Sigmoid colon (tissue), 7 donors: ENCODE results near the gene PTPN13. TPM values are rescaled to one million over a fixed set of nuclear protein-coding genes. Genes with fewer than 3 reads are reported as not detected.

Experiments used
- DNase-seq: peaks from one replicate; pipeline ENCODE4 v3.0.0-alpha.2; 2019
- H3K27ac ChIP-seq, 4 donors: fragments of 200-600 bp; sonication (generic); one replicate each; pipeline ENCODE4 v1.5.1; 2016 to 2019; ENCODE audit warnings: mild to moderate bottlenecking in 1 of 4
- H3K27me3 ChIP-seq, 3 donors: fragments of 200-600 bp; sonication (generic); one replicate each; pipeline ENCODE4 v1.5.1; 2019; ENCODE audit warnings: mild to moderate bottlenecking in 1 of 3
- H3K36me3 ChIP-seq, 4 donors: fragments of 200-600 bp; sonication (generic); one replicate each; pipeline ENCODE4 v1.5.1; 2016 to 2019
- H3K4me1 ChIP-seq, 4 donors: fragments of 200-600 bp; sonication (generic); one replicate each; pipeline ENCODE4 v1.5.1; 2017 to 2019
- H3K4me3 ChIP-seq, 4 donors: fragments of 200-600 bp; sonication (generic); one replicate each; pipeline ENCODE4 v1.5.1; 2017 to 2019; ENCODE audit warnings: mild to moderate bottlenecking in 2 of 4, moderate library complexity in 1 of 4
- H3K9me3 ChIP-seq, 4 donors: fragments of 200-600 bp in 3 of 4; sonication (generic) in 3 of 4; one replicate each; pipeline versions ENCODE4 v1.5.1 to v1.6.1; 2013 to 2019
- EP300 ChIP-seq, 4 donors: sonication (generic); formaldehyde crosslinking; IDR thresholded peaks; one replicate each; pipeline ENCODE4 v1.6.1; 2017; ENCODE audit warnings: antibody characterized with exemption in 4 of 4
- POLR2A ChIP-seq, 2 donors: fragments of 450-650 bp; IDR thresholded peaks; one replicate each; pipeline ENCODE4 v1.6.1; 2016; ENCODE audit warnings: antibody characterized with exemption in 2 of 2, mild to moderate bottlenecking in 2 of 2, moderate library complexity in 2 of 2
- POLR2AphosphoS5 ChIP-seq, 4 donors: sonication (generic); formaldehyde crosslinking; IDR thresholded peaks; one replicate each; pipeline ENCODE4 v1.6.1; 2017; ENCODE audit warnings: antibody characterized with exemption in 4 of 4
- WGBS, 2 donors: extraction: QIAGEN DNeasy Blood & Tissue Kit; methylation state at CpG; one replicate each; pipeline ENCODE4 v1.1.7; 2013; 5-methylcytosine and 5-hydroxymethylcytosine counted together
- intact Hi-C: fragments of 100-400 bp; cut with DNase I; formaldehyde crosslinking; loops from one replicate; pipeline ENCODE4 v1.15.1; 2023
- polyA plus RNA-seq, 3 donors: library from polyadenylated mRNA; stranded (reverse); fragments of 200-250 nt; gene quantifications; one replicate each; pipeline ENCODE4 v1.2.3, GENCODE V29; 2013
- total RNA-seq, 4 donors: library from RNA; depleted of rRNA; stranded (reverse); fragments of >200 nt; gene quantifications; one replicate each; pipeline ENCODE4 v1.1.0, GENCODE V29; 2016
- TF ChIP-seq, protein P1 (sequence below), 4 experiments: fragments of 450-650 bp in 3 of 4; fragments of 200-600 bp in 1 of 4; IDR thresholded peaks; one replicate each; pipeline ENCODE4 v1.5.1; 2016 to 2019; ENCODE audit warnings: antibody characterized with exemption in 4 of 4, mild to moderate bottlenecking in 3 of 4, moderate library complexity in 2 of 4
- donor health status: healthy with polysubstance abuse.
- donor health status: Bipolar disorder and iron deficiency.
- donor health status: healthy.

PTPN13 gene
- total and polyA plus RNA-seq, 7 donors = 0.60 to 16.1 (median 9.9) TPM

DNA sequence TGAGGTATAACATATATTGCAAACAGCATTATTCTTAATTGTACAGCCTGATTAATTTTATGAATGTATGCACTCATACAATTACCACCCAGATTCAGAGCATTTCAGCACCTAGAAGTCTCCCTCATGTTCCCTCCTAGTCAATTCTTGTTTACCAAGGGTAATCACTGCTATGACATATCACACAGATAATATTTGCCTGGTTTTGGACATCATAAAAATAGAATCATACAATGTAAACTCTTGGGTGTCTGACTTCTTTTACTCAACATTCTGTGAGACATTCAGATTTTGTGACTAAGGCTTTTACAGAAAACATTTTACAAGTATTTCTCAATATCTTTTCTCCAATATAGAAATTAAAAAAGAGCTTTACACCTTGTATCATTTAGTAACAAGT lies 66.9 kb downstream of the PTPN13 start:
- no peak overlapping the region for H3K27ac ChIP-seq
- no peak overlapping the region for H3K4me3 ChIP-seq
- no peak for DNase-seq
- H3K4me1 ChIP-seq = no peaks in the 10 kb centered on the region
- H3K36me3 ChIP-seq = no peaks in the 10 kb centered on the region
- H3K9me3 ChIP-seq = no peaks in the 10 kb centered on the region
- intact Hi-C loops = no loop called here
- TF ChIP-seq EP300 (IDR thresholded peaks at IDR 0.05) (no peak), POLR2A (IDR thresholded peaks at IDR 0.05) (no peak), POLR2AphosphoS5 (IDR thresholded peaks at IDR 0.05) (no peak)
- TF ChIP-seq, protein P1, sequence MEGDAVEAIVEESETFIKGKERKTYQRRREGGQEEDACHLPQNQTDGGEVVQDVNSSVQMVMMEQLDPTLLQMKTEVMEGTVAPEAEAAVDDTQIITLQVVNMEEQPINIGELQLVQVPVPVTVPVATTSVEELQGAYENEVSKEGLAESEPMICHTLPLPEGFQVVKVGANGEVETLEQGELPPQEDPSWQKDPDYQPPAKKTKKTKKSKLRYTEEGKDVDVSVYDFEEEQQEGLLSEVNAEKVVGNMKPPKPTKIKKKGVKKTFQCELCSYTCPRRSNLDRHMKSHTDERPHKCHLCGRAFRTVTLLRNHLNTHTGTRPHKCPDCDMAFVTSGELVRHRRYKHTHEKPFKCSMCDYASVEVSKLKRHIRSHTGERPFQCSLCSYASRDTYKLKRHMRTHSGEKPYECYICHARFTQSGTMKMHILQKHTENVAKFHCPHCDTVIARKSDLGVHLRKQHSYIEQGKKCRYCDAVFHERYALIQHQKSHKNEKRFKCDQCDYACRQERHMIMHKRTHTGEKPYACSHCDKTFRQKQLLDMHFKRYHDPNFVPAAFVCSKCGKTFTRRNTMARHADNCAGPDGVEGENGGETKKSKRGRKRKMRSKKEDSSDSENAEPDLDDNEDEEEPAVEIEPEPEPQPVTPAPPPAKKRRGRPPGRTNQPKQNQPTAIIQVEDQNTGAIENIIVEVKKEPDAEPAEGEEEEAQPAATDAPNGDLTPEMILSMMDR (IDR thresholded peaks at IDR 0.05) = no peak
- H3K27me3 ChIP-seq = no peaks in the 10 kb centered on the region

DNA sequence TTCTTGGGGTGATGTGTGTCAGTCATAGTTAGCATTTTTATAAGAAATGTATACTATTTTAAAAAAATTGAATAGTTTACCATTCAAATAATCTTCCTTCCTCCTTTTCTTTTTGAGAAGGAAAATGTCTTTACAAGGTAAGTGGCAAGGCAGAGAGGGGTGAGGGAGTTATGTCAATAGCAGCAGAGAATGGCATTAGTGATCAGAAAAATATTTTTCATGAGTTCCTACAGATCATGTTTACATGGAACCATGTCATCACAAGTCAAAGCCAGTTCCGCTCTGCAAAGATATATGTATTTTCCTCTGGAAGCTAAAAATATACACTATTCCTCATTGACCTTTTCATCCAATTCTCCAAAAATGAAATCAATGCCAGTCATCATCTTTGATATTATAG lies 67.3 kb downstream of the PTPN13 start:
- DNase-seq = no peak
- H3K27me3 ChIP-seq = no peaks in the 10 kb centered on the region
- no peaks in the 10 kb centered on the region for H3K9me3 ChIP-seq
- no peaks in the 10 kb centered on the region for H3K4me1 ChIP-seq
- TF ChIP-seq, protein P1 (IDR thresholded peaks at IDR 0.05) = no peak
- no peak overlapping the region for H3K4me3 ChIP-seq
- intact Hi-C loops = no loop called here
- no peak overlapping the region for H3K27ac ChIP-seq
- WGBS, 2 donors = 95 to 98% methylated on average over 1 of the region's 1 CpG
- no peaks in the 10 kb centered on the region for H3K36me3 ChIP-seq

DNA sequence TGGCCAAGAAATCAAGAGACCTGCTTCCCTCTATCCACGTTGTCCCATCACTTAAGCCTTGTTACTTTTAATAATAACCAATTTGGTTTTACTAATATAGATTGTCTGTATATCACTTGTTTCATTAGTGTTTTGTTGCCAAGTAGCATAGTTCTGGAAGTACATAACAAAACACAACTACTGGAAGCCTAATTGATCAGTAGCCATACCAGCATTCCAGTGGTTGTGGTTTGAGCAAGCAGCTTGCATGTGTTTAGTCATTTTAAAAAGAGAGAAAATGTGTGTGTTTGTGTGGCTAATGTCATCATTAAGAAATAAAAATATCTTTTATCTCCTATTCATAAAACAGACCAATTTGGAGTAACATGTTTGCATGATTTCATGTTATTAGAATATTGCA lies 70.8 kb downstream of the PTPN13 start:
- H3K27me3 ChIP-seq = no peaks in the 10 kb centered on the region
- H3K4me1 ChIP-seq = no peaks in the 10 kb centered on the region
- intact Hi-C loops = no loop called here
- DNase-seq = no peak
- H3K27ac ChIP-seq = no peak overlapping the region
- H3K36me3 ChIP-seq = no peaks in the 10 kb centered on the region
- no peaks in the 10 kb centered on the region for H3K9me3 ChIP-seq
- TF ChIP-seq EP300 (IDR thresholded peaks at IDR 0.05) (no peak), POLR2AphosphoS5 (IDR thresholded peaks at IDR 0.05) (no peak), POLR2A (IDR thresholded peaks at IDR 0.05) (no peak)
- TF ChIP-seq, protein P1 (IDR thresholded peaks at IDR 0.05) = no peak
- 54 to 79% methylated on average over 1 of the region's 1 CpG for WGBS, 2 donors
- H3K4me3 ChIP-seq = no peak overlapping the region

DNA sequence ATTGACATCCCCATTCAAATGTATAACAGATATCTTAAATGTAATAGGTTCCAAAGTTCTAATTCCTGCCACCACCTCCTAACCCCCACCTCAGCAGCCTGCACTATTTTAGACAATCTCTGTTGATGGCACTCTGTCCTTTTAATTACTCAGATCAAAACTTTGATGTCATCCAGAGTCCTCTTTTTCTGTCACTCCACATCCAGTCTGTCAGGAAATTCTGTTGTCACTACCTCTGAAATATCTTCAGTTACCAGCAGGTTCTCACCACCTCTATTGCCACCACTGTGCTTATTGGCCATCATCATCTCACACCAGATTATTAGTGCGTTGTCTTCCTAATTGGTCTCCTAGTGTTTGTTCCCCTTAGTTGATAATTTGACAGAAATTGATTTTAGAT lies 76.2 kb downstream of the PTPN13 start:
- Histone ChIP-seq H3K9me3 (no peaks in the 10 kb centered on the region), H3K27ac (no peak overlapping the region), H3K36me3 (no peaks in the 10 kb centered on the region), H3K4me1 (no peaks in the 10 kb centered on the region), H3K4me3 (no peak overlapping the region), H3K27me3 (no peaks in the 10 kb centered on the region)
- 89 to 93% methylated on average over 1 of the region's 1 CpG for WGBS, 2 donors
- intact Hi-C loops = no loop called here
- TF ChIP-seq EP300 (IDR thresholded peaks at IDR 0.05) (no peak), POLR2AphosphoS5 (IDR thresholded peaks at IDR 0.05) (no peak)
- TF ChIP-seq, protein P1 (IDR thresholded peaks at IDR 0.05) = no peak
- no peak for DNase-seq

DNA sequence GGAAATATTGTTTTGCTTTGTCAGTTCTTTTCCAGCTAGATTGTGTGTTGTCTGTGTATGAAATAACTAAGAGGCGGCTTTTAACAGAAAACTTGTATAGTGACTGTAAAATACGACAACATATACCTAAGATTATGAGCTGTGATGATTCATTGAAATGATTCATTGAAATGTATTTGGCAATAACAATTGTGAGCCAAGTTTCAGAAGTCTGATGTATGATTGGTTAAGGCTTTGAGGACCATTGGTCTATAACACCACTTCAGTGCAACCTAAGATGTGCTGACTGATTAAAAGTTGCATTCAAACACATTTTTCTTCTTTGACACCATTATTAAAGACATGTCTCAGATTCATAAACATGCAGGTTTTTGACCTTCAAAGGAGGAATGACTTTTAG lies 76.6 kb downstream of the PTPN13 start:
- H3K27ac ChIP-seq = no peak overlapping the region
- intact Hi-C loops = no loop called here
- no peaks in the 10 kb centered on the region for H3K36me3 ChIP-seq
- 86 to 87% methylated on average over 2 of the region's 2 CpGs for WGBS, 2 donors
- H3K27me3 ChIP-seq = no peaks in the 10 kb centered on the region
- no peak for DNase-seq
- no peaks in the 10 kb centered on the region for H3K9me3 ChIP-seq
- H3K4me1 ChIP-seq = no peaks in the 10 kb centered on the region
- no peak overlapping the region for H3K4me3 ChIP-seq
- TF ChIP-seq EP300 (IDR thresholded peaks at IDR 0.05) (no peak), POLR2AphosphoS5 (IDR thresholded peaks at IDR 0.05) (no peak), POLR2A (IDR thresholded peaks at IDR 0.05) (no peak)
- TF ChIP-seq, protein P1 (IDR thresholded peaks at IDR 0.05) = no peak
